Skeletal muscle tissue (tissue), 4 donors: ENCODE results near the gene EVC. TPM values are rescaled to one million over a fixed set of nuclear protein-coding genes. Genes with fewer than 3 reads are reported as not detected.

Experiments used
- H3K27ac ChIP-seq: one replicate; pipeline ENCODE4 v1.7.0; 2013; ENCODE audit warnings: mild to moderate bottlenecking, low read depth, low read length, inconsistent platforms
- H3K27me3 ChIP-seq, 3 donors: one replicate each; pipeline ENCODE4 v1.7.0; 2013; ENCODE audit warnings: low read length in 3 of 3; ENCODE audit not compliant: control insufficient read depth in 3 of 3, insufficient read depth in 3 of 3
- H3K36me3 ChIP-seq, 3 donors: one replicate each; pipeline ENCODE4 v1.7.0; 2013; ENCODE audit warnings: low read length in 3 of 3; ENCODE audit not compliant: control insufficient read depth in 3 of 3, insufficient read depth in 3 of 3
- H3K4me1 ChIP-seq, 3 donors: one replicate each; pipeline ENCODE4 v1.7.0; 2013; ENCODE audit warnings: low read length in 3 of 3, mild to moderate bottlenecking in 3 of 3; ENCODE audit not compliant: control insufficient read depth in 3 of 3, insufficient read depth in 3 of 3
- H3K4me3 ChIP-seq, 3 donors: one replicate each; pipeline ENCODE4 v1.7.0; 2013; ENCODE audit warnings: low read length in 3 of 3
- H3K9ac ChIP-seq, 3 donors: one replicate each; pipeline ENCODE4 v1.7.0; 2013; ENCODE audit warnings: low read length in 3 of 3, mild to moderate bottlenecking in 3 of 3, moderate library complexity in 2 of 3, low read depth in 1 of 3
- H3K9me3 ChIP-seq, 3 donors: one replicate each; pipeline ENCODE4 v1.7.0; 2013; ENCODE audit warnings: low read length in 3 of 3; ENCODE audit not compliant: control insufficient read depth in 3 of 3
- total RNA-seq: library from RNA; depleted of rRNA; stranded (reverse); fragments of >200 nt; gene quantifications from one replicate; pipeline ENCODE4 v1.2.3, GENCODE V29; 2014
- donor health status: Osteomylitis.

The EVC gene
- total RNA-seq, 1 donor from 2014 or later: 19.8 TPM

DNA sequence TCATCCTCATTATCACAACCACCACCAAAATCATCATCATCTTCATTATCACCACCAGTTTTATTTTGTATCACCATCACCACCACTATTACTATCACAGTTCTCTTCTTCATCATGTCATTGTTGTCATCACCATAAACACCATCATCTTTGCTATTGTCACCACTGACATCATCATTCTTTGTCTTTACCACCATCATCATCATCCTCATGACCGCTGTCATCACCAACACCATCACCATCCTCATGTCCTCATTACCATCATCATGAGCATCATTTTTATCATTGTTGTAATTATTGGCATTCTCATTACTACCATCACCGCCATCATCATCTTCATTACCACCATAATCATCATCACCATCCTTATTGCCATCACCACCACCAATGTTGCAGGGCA lies 31.4 kb downstream of the EVC start:
- Histone ChIP-seq H3K27me3 (no peaks in the 10 kb centered on the region), H3K4me3 (no peak overlapping the region), H3K9ac (no peak overlapping the region), H3K27ac (no peak overlapping the region), H3K36me3 (peaks cover 0 to 15% (median 6%) of the 10 kb centered on the region in 3 donors), H3K4me1 (peaks cover under 1 to 6% (median 5%) of the 10 kb centered on the region in 3 donors), H3K9me3 (no peaks in the 10 kb centered on the region)

DNA sequence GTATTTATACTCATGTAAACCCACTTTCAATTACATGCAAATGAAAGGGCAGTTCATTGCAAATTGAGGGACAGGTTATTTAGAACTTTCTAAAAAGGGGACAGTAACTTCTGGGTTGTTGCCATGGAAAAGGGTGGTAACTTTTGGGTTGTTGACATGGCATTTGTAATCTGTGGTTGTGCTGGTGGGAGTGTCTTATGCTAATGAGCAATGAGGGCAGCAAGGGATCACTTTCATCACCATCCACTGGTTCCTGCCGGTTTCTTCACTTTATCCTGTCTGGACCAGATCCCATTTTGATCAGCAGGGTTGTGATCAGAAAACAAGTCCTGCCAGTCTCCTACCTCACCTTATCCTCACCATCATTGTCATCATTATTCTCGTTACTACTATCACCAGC lies 32.0 kb downstream of the EVC start:
- Histone ChIP-seq H3K4me3 (no peak overlapping the region), H3K9ac (no peak overlapping the region), H3K27ac (no peak overlapping the region), H3K36me3 (peaks cover 0 to 15% (median 6%) of the 10 kb centered on the region in 3 donors), H3K9me3 (no peaks in the 10 kb centered on the region), H3K27me3 (no peaks in the 10 kb centered on the region), H3K4me1 (peaks cover 5 to 9% (median 7%) of the 10 kb centered on the region in 3 donors)

DNA sequence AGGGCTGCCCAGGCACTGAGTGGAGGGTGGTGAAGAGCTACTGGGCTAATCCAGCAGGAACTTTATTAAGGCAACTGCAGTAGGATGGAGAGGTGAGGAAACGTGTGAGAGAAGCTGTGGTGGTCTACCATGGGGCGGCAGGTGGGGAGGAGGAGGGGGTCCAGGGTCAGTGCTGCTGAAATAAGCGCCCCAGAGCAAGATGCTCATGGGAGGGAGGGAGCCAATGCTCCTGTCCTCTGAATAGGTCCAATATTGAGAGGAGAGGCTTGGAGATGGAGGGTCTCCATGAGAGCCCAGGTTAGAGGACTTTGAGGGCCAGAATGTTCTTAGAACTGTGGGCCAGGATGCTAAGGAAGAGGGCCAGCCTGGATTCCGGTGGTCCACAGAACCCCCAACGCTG lies 35.2 kb downstream of the EVC start:
- Histone ChIP-seq H3K9ac (no peak overlapping the region), H3K4me1 (peaks cover 5 to 9% (median 7%) of the 10 kb centered on the region in 3 donors), H3K27ac (no peak overlapping the region), H3K36me3 (peaks cover 0 to 19% (median 10%) of the 10 kb centered on the region in 3 donors), H3K27me3 (no peaks in the 10 kb centered on the region), H3K4me3 (no peak overlapping the region), H3K9me3 (no peaks in the 10 kb centered on the region)

GRCh38 chr4:5746829-5747737 lies 36.1 kb downstream of the EVC start:
- peaks cover 0 to 18% (median 10%) of the 10 kb centered on the region in 3 donors for H3K36me3 ChIP-seq
- no peak overlapping the region for H3K9ac ChIP-seq
- H3K4me1 ChIP-seq: peaks cover 5 to 9% (median 7%) of the 10 kb centered on the region in 3 donors
- H3K27me3 ChIP-seq: peaks cover 0 to 2% (median 0%) of the 10 kb centered on the region in 3 donors
- H3K9me3 ChIP-seq: no peaks in the 10 kb centered on the region
- H3K4me3 ChIP-seq: no peak overlapping the region
- H3K27ac ChIP-seq: peak overlapping the region; percentile 18

DNA sequence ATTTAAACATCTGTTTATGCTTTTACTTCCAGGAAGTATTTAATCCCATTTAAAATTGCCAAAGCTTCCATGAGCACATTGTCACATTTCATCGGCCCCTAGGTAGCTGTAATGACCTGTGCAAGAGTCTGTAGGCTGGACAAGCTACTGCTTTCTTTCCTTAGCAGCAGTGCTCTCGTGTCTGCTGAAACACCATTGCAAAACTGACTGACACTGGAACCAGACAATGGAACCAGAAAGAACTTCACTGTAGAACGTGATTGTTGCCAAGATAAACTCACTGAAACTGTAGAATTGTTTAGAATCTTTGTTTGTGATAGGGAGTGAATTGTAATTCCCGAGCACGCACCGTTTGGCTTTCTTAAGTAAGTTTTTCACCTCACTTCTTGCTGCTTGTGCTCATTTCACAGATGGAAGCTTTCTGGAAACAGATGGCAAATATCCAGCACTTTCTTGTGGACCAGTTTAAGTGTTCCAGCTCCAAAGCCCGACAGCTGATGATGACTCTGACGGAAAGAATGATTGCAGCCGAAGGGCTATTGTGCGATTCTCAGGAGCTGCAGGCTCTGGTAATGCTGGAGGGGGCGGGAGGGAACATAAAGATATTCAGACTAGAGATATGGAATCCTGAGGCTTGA lies 36.9 kb downstream of the EVC start:
- Histone ChIP-seq H3K4me3 (no peak overlapping the region), H3K27me3 (peaks cover 0 to 2% (median 0%) of the 10 kb centered on the region in 3 donors), H3K27ac (no peak overlapping the region), H3K9ac (no peak overlapping the region), H3K4me1 (peaks cover 5 to 9% (median 7%) of the 10 kb centered on the region in 3 donors), H3K9me3 (no peaks in the 10 kb centered on the region), H3K36me3 (peaks cover 0 to 11% (median 4%) of the 10 kb centered on the region in 3 donors)

- Histone ChIP-seq H3K4me3 (no peak overlapping the region), H3K27ac (no peak overlapping the region), H3K9me3 (no peaks in the 10 kb centered on the region), H3K4me1 (peaks cover 5 to 9% (median 7%) of the 10 kb centered on the region in 3 donors), H3K27me3 (peaks cover 0 to 2% (median 0%) of the 10 kb centered on the region in 3 donors), H3K9ac (no peak overlapping the region), H3K36me3 (peaks cover 0 to 16% (median 4%) of the 10 kb centered on the region in 3 donors)
Observed at GRCh38 chr4:5749568-5749967, 38.6 kb downstream of the EVC start.

DNA sequence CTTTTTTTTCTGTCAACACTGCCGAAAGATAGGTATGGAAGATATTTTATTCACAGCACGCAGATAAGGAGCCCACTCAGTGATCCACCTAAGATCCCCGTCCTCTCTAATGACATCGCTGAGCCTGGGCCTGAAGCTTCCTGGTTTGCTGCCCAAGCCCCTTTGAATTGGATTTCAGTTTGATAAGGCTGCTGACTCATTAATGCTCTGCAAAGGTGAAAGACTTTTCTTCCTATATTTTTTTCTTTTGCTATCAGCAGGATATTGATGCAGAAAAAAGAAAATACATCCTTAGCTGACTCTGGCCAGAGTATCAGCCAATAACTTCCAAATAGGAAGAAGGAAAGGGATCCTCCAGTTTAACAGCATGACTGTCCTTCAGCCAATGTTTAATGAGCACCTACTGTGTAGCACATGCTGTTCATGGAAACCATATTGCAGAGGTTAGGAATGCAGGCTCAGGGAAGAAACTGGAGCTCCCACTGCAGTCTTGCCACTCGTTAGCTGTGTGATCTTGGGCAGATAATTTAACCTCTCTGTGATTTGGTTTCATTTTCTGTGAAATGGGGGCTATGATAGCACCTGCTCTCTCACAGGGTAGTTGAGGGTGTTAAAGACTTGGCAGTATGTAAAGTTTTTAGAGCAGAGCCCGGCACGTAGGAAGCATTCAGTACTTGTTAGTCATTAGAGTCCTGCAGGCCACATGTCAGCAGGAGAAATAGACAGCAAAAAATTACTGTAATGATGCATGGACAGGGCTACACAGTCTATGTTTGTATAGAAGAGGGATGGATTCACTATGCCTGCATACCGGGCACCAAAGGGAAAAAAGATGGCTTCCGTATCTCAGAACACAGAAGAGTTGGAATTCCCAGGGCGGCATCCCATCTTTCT lies 39.3 kb downstream of the EVC start:
- Histone ChIP-seq H3K9ac (no peak overlapping the region), H3K27me3 (peaks cover 0 to 2% (median 0%) of the 10 kb centered on the region in 3 donors), H3K27ac (no peak overlapping the region), H3K36me3 (peaks cover under 1 to 19% (median 4%) of the 10 kb centered on the region in 3 donors), H3K4me1 (peaks cover 5 to 9% (median 7%) of the 10 kb centered on the region in 3 donors), H3K4me3 (no peak overlapping the region), H3K9me3 (no peaks in the 10 kb centered on the region)

DNA sequence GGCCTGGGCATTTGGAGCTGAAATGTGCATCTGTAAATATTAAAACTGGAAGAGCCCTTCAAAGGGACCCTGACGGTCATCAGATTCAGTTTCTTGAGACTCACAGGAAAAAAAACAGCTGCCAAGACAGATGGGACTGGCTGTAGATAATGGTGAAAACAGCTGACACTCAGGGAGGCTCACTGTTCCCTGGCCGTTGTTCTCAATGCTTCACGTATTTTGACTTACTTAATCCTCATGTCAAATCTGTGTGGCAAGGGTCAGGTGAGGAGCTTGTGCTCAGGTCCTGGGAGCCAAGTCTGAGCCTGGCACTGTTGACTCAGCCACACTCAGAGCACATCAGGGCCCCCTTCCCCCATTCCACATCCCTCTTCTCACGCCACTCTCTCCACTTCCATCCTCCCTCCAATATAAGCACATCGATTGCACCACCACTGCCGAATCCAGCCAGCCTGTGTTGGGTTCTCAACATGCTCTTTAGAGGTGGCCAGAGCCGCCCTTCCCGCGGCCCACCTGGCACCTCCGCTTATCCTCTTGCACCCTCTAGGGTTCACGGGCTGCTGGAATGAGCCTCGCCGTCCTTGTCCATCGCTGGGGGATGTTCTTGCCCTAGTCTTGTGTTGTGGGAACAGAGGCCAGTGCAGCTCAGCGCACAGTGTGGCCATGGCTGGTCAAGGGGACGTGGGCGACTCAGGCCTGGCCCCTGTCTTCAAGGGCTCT lies 40.1 kb downstream of the EVC start:
- Histone ChIP-seq H3K9ac (no peak overlapping the region), H3K4me1 (peaks cover 5 to 9% (median 7%) of the 10 kb centered on the region in 3 donors), H3K4me3 (no peak overlapping the region), H3K27ac (no peak overlapping the region), H3K36me3 (peaks cover 2 to 23% (median 4%) of the 10 kb centered on the region in 3 donors), H3K27me3 (peaks cover 0 to 2% (median 0%) of the 10 kb centered on the region in 3 donors), H3K9me3 (no peaks in the 10 kb centered on the region)
